K562 (cell line): ENCODE results near the gene CCDC141. TPM values are rescaled to one million over a fixed set of nuclear protein-coding genes. Genes with fewer than 3 reads are reported as not detected.

Source experiments
- ATAC-seq: fragments of 200-7000 bp; cut with Tn5 transposase; 3 replicates; pipeline ENCODE4 v1.9.1; 2020; ENCODE audit warnings: moderate library complexity
- BruUV-seq: library from RNA; stranded (reverse); fragments of 400-500 nt; replicated peaks from 2 replicates; lab custom pipeline; 2021; lab: Mats Ljungman, UMichigan
- CTCF ChIA-PET: fragments of 300-600 bp; formaldehyde crosslinking; extraction: SDS; loops from one replicate; lab custom pipeline; 2021; ENCODE audit warnings: low intra/inter-chr PET ratio; lab: Yijun Ruan, JAX
- POLR2A ChIA-PET: fragments of 300-600, 350-650 bp; sonication (Branson Sonifier 250); formaldehyde crosslinking; extraction: SDS; loops from one replicate; lab custom pipeline; 2021; ENCODE audit warnings: antibody characterized with exemption, inconsistent platforms; lab: Yijun Ruan, JAX
- DNase-seq, 4 experiments: peaks; one replicate each; pipeline versions ENCODE4 v3.0.0 to v3.0.0-alpha.2; 2011 to 2018; ENCODE audit warnings: low spot score in 3 of 4, mixed read lengths in 3 of 4; ENCODE audit errors: extremely low read depth in 1 of 4
- FAIRE-seq: peaks from 2 replicates; lab custom pipeline; 2011; peaks lifted over from hg19 to GRCh38; lab: Jason Lieb, UNC
- H2AFZ ChIP-seq: 2 replicates; pipeline ENCODE4 v1.6.0; 2011; ENCODE audit warnings: low read depth, low read length, control low read depth, inconsistent platforms
- H3K27ac ChIP-seq: fragments of 200-600 bp; 3 replicates; pipeline ENCODE4 v1.8.0; 2011; ENCODE audit warnings: low read depth, mild to moderate bottlenecking, control low read depth, inconsistent platforms, low read length, moderate library complexity, mixed read lengths; ENCODE audit errors: extremely low read depth
- H3K27me3 ChIP-seq, 2 experiments: fragments of 300-600 bp in 1 of 2; 2 replicates in 1 of 2; 3 replicates in 1 of 2; pipeline versions ENCODE4 v1.6.0 to v1.8.0; 2011; ENCODE audit warnings: inconsistent platforms in 2 of 2, low read length in 2 of 2, mild to moderate bottlenecking in 1 of 2, mixed read lengths in 1 of 2, moderate library complexity in 1 of 2; ENCODE audit not compliant: control insufficient read depth in 2 of 2, insufficient read depth in 2 of 2
- H3K36me3 ChIP-seq: fragments of 300-600 bp; 3 replicates; pipeline ENCODE4 v1.8.0; 2011; ENCODE audit warnings: mild to moderate bottlenecking, low read length, inconsistent platforms; ENCODE audit not compliant: control insufficient read depth, insufficient read depth
- H3K4me1 ChIP-seq, 2 experiments: fragments of 200-600 bp in 1 of 2; replicated peaks in 1 of 2; 2 replicates in 1 of 2; 3 replicates in 1 of 2; pipeline versions ENCODE4 v1.5.1 to v1.8.0; 2011; ENCODE audit warnings: inconsistent platforms in 2 of 2, low read length in 2 of 2, mild to moderate bottlenecking in 1 of 2, mixed read lengths in 1 of 2, moderate library complexity in 1 of 2; ENCODE audit not compliant: control insufficient read depth in 2 of 2, insufficient read depth in 2 of 2
- H3K4me2 ChIP-seq: 2 replicates; pipeline ENCODE4 v1.6.1; 2011; ENCODE audit warnings: low read length, control low read depth, inconsistent platforms, mixed read lengths; ENCODE audit not compliant: insufficient read depth
- H3K4me3 ChIP-seq: fragments of 200-600 bp; sonication (generic), shearing (Covaris generic); 2 replicates; pipeline ENCODE4 v1.5.1; 2016; ENCODE audit warnings: control low read depth, inconsistent platforms
- H3K79me2 ChIP-seq: fragments of 200-600 bp; 3 replicates; pipeline ENCODE4 v1.8.0; 2011; ENCODE audit warnings: low read length, inconsistent platforms; ENCODE audit not compliant: control insufficient read depth, insufficient read depth
- H3K9ac ChIP-seq, 2 experiments: 2 replicates each; pipeline versions ENCODE4 v1.6.0 to v1.6.1; 2011; ENCODE audit warnings: low read depth in 2 of 2, low read length in 2 of 2, control low read depth in 1 of 2, inconsistent platforms in 1 of 2, mild to moderate bottlenecking in 1 of 2, mixed read lengths in 1 of 2; ENCODE audit not compliant: insufficient read depth in 1 of 2
- H3K9me1 ChIP-seq: one replicate; pipeline ENCODE4 v1.6.0; 2011; ENCODE audit warnings: inconsistent platforms, mild to moderate bottlenecking, low read length, moderate library complexity; ENCODE audit not compliant: control insufficient read depth, insufficient read depth
- H3K9me3 ChIP-seq: replicated peaks from 2 replicates; pipeline ENCODE4 v1.5.1; 2011; ENCODE audit warnings: low read depth, low read length, inconsistent platforms; ENCODE audit not compliant: control insufficient read depth, insufficient read depth
- H4K20me1 ChIP-seq: replicated peaks from 2 replicates; pipeline ENCODE4 v1.6.1; 2011; ENCODE audit warnings: low read length, inconsistent platforms, mixed read lengths; ENCODE audit not compliant: control insufficient read depth, insufficient read depth
- FOXA3 ChIP-seq, 2 experiments: fragments of 450-650 bp in 1 of 2; sonication (generic) in 1 of 2; formaldehyde crosslinking; IDR thresholded peaks in 1 of 2; conservative IDR thresholded peaks in 1 of 2; 2 replicates each; pipeline versions ENCODE4 v1.4.0 to v1.8.0; 2020 to 2022; ENCODE audit warnings: mild to moderate bottlenecking in 2 of 2, missing genetic modification reagents in 1 of 2
- FOXJ3 ChIP-seq: sonication (generic); formaldehyde crosslinking; IDR thresholded peaks from 2 replicates; pipeline ENCODE4 v1.4.0; 2020; ENCODE audit warnings: mild to moderate bottlenecking, missing genetic modification reagents
- GATAD2A ChIP-seq: fragments of 450-650 bp; IDR thresholded peaks from 2 replicates; pipeline ENCODE4 v1.6.1; 2017
- HNRNPH1 ChIP-seq: fragments of 200-400 bp; formaldehyde crosslinking; optimal IDR thresholded peaks from 2 replicates; pipeline ENCODE3; 2017; ENCODE audit warnings: low read depth, mild to moderate bottlenecking, low read length, moderate library complexity
- LARP7 ChIP-seq: fragments of 450-650 bp; IDR thresholded peaks from 2 replicates; pipeline ENCODE4 v1.6.1; 2016
- MXI1 ChIP-seq: IDR thresholded peaks from 2 replicates; pipeline ENCODE4 v1.6.1; 2011; ENCODE audit warnings: low read depth, mild to moderate bottlenecking, improper control_type of control experiment, low read length
- PCBP2 ChIP-seq: fragments of 200-400 bp; formaldehyde crosslinking; IDR thresholded peaks from 2 replicates; pipeline ENCODE4 v1.6.1; 2018; ENCODE audit warnings: low read length, low read depth, mild to moderate bottlenecking, moderate library complexity; ENCODE audit not compliant: poor library complexity, severe bottlenecking
- POLR2A ChIP-seq: fragments of 450-650 bp; conservative IDR thresholded peaks from 2 replicates; pipeline ENCODE4 v1.6.1; 2016
- PYGO2 ChIP-seq: fragments of 450-650 bp; IDR thresholded peaks from 2 replicates; pipeline ENCODE4 v1.6.1; 2016; ENCODE audit warnings: mild to moderate bottlenecking, missing genetic modification characterization, moderate library complexity, missing compliant biosample characterization
- SNRNP70 ChIP-seq: fragments of 200-400 bp; formaldehyde crosslinking; optimal IDR thresholded peaks from 2 replicates; pipeline ENCODE3; 2017; ENCODE audit warnings: low read depth, low read length
- ZKSCAN8 ChIP-seq: fragments of 200-800 bp; sonication (Bioruptor generic); IDR thresholded peaks from 2 replicates; pipeline ENCODE4 v1.6.1; 2016; ENCODE audit warnings: missing genetic modification characterization, missing compliant biosample characterization
- ZZZ3 ChIP-seq: fragments of 450-650 bp; IDR thresholded peaks from 2 replicates; pipeline ENCODE4 v1.6.1; 2016; ENCODE audit warnings: antibody characterized with exemption, mild to moderate bottlenecking, moderate library complexity
- whole genome bisulfite sequencing: fragments of 100-300 bp; shearing (Covaris generic); methylation state at CpG from one replicate; pipeline ENCODE4 v1.1.6; 2016; ENCODE audit warnings: low coverage, mixed read lengths; ENCODE audit not compliant: insufficient coverage; ENCODE audit errors: missing lambda C conversion rate; 5-methylcytosine and 5-hydroxymethylcytosine counted together
- in situ Hi-C: fragments of 300-500 bp; cut with MboI; formaldehyde crosslinking; loops from 4 replicates; pipeline ENCODE4 v1.15.0; 2018; ENCODE audit warnings: inconsistent platforms, mixed read lengths
- intact Hi-C: fragments of 100-400 bp; cut with micrococcal nuclease; formaldehyde crosslinking; loops from 2 replicates; pipeline ENCODE4 v1.14.2; 2022
- polyA plus RNA-seq, 8 experiments: library from polyadenylated mRNA; depleted of rRNA in 4 of 8; stranded (reverse) in 5 of 8; unstranded in 3 of 8; fragments of >200 nt; fragmentation: Nextera tagmentation in 2 of 8; fragmentation: Illumina TruSeq in 1 of 8; extraction: Ambion mirVana in 2 of 8; extraction: Trizol in 1 of 8; gene quantifications; 2 replicates each; pipeline versions ENCODE4 v1.2.1 to v1.2.3, GENCODE V29; 2011 to 2014; ENCODE audit warnings: inconsistent platforms in 1 of 8, missing spikeins in 1 of 8
- total RNA-seq, 7 experiments: library from RNA; depleted of rRNA in 6 of 7; stranded (reverse); fragments of >200 nt in 6 of 7; fragmentation: Illumina TruSeq in 2 of 7; extraction: Trizol in 2 of 7; gene quantifications; 2 replicates each; pipeline versions ENCODE4 v1.2.1 to v1.2.3, GENCODE V29; 2011 to 2021; ENCODE audit warnings: low replicate concordance in 1 of 7
- TF ChIP-seq, protein P1 (sequence below): fragments of 250-450 bp; sonication (Bioruptor Pico); IDR thresholded peaks from 2 replicates; pipeline ENCODE4 v1.8.0; 2022; ENCODE audit warnings: inconsistent platforms
- TF ChIP-seq, protein P2 (sequence below): fragments of 250-450 bp; sonication (Bioruptor Pico); IDR thresholded peaks from 2 replicates; pipeline ENCODE4 v1.6.1; 2021; ENCODE audit warnings: mild to moderate bottlenecking
- TF ChIP-seq, protein P3 (sequence below): fragments of 200-800 bp; sonication (Bioruptor generic); IDR thresholded peaks from 2 replicates; pipeline ENCODE4 v1.6.1; 2017; ENCODE audit warnings: missing genetic modification characterization, missing compliant biosample characterization

CCDC141 gene
- total and polyA plus RNA-seq, 9 of the 15 experiments (the other 6 are each of a cell fraction or from before 2014, with no cell fraction given): 0.09 TPM; not detected in 8

DNA sequence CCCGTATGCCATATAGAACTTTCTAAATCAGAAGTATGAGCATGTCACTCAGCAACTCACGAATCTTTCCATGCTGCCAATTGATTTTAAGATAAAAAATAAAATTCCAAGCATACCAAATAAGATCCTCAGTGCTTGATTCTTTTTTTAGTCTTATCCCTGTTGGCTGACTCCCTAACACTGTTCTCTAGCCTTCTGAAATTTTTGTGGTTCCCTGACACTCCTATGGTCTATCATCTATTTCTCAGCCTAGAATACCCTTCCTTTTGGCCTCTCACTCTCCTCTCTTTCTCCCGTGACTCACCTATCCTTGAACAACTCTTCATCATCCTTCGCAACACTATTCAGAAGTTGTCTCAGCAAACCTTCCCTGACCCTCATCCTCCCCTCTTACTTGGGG lies 50.5 kb downstream of the CCDC141 start:
- ChIA-PET CTCF (no interaction called here), POLR2A (no interaction called here)
- H3K4me3 ChIP-seq: no peak overlapping the region
- no peaks in the 10 kb centered on the region for H3K27me3 ChIP-seq
- FAIRE-seq (no peak), DNase-seq (no peak), ATAC-seq (no peak)
- H3K36me3 ChIP-seq: no peaks in the 10 kb centered on the region
- no peaks in the 10 kb centered on the region for H3K79me2 ChIP-seq
- no peak overlapping the region for H3K27ac ChIP-seq
- no peak overlapping the region for H3K4me2 ChIP-seq
- WGBS: 0% methylated on average over 4 of the region's 4 CpGs
- H3K4me1 ChIP-seq: no peaks in the 10 kb centered on the region
- no TSS peak for BruUV-seq
- H3K9me3 ChIP-seq: no peaks in the 10 kb centered on the region
- H3K9ac ChIP-seq: no peak overlapping the region
- TF ChIP-seq, protein P1, sequence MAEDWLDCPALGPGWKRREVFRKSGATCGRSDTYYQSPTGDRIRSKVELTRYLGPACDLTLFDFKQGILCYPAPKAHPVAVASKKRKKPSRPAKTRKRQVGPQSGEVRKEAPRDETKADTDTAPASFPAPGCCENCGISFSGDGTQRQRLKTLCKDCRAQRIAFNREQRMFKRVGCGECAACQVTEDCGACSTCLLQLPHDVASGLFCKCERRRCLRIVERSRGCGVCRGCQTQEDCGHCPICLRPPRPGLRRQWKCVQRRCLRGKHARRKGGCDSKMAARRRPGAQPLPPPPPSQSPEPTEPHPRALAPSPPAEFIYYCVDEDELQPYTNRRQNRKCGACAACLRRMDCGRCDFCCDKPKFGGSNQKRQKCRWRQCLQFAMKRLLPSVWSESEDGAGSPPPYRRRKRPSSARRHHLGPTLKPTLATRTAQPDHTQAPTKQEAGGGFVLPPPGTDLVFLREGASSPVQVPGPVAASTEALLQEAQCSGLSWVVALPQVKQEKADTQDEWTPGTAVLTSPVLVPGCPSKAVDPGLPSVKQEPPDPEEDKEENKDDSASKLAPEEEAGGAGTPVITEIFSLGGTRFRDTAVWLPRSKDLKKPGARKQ (CRISPR knock-in tag): no peak
- TF ChIP-seq FOXJ3 (no peak), SNRNP70 (no peak), ZKSCAN8 (CRISPR knock-in tag) (no peak), HNRNPH1 (no peak), MXI1 (no peak), FOXA3 (CRISPR knock-in tag; conservative IDR thresholded peaks at IDR 0.05 in 1 of 2, IDR thresholded peaks at IDR 0.05 in 1 of 2) (no peak), ZZZ3 (no peak), LARP7 (no peak), PCBP2 (no peak), PYGO2 (tag) (no peak), POLR2A (no peak), GATAD2A (no peak)
- TF ChIP-seq, protein P2, sequence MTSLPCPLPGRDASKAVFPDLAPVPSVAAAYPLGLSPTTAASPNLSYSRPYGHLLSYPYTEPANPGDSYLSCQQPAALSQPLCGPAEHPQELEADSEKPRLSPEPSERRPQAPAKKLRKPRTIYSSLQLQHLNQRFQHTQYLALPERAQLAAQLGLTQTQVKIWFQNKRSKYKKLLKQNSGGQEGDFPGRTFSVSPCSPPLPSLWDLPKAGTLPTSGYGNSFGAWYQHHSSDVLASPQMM: no peak
- TF ChIP-seq, protein P3, sequence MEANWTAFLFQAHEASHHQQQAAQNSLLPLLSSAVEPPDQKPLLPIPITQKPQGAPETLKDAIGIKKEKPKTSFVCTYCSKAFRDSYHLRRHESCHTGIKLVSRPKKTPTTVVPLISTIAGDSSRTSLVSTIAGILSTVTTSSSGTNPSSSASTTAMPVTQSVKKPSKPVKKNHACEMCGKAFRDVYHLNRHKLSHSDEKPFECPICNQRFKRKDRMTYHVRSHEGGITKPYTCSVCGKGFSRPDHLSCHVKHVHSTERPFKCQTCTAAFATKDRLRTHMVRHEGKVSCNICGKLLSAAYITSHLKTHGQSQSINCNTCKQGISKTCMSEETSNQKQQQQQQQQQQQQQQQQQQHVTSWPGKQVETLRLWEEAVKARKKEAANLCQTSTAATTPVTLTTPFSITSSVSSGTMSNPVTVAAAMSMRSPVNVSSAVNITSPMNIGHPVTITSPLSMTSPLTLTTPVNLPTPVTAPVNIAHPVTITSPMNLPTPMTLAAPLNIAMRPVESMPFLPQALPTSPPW (CRISPR knock-in tag): no peak
- H3K9me1 ChIP-seq: no peaks in the 10 kb centered on the region
- in situ Hi-C loops (no loop called here), intact Hi-C loops (no loop called here)
- no peaks in the 10 kb centered on the region for H4K20me1 ChIP-seq
- no peak overlapping the region for H2AFZ ChIP-seq
